ENCODE data around the gene ARID1A.
"Not testable (repeated sequence)": the region's sequence is repeated elsewhere in the genome, so short reads cannot be mapped to it uniquely, and the experiment has no call there.

ARID1A gene

DNA sequence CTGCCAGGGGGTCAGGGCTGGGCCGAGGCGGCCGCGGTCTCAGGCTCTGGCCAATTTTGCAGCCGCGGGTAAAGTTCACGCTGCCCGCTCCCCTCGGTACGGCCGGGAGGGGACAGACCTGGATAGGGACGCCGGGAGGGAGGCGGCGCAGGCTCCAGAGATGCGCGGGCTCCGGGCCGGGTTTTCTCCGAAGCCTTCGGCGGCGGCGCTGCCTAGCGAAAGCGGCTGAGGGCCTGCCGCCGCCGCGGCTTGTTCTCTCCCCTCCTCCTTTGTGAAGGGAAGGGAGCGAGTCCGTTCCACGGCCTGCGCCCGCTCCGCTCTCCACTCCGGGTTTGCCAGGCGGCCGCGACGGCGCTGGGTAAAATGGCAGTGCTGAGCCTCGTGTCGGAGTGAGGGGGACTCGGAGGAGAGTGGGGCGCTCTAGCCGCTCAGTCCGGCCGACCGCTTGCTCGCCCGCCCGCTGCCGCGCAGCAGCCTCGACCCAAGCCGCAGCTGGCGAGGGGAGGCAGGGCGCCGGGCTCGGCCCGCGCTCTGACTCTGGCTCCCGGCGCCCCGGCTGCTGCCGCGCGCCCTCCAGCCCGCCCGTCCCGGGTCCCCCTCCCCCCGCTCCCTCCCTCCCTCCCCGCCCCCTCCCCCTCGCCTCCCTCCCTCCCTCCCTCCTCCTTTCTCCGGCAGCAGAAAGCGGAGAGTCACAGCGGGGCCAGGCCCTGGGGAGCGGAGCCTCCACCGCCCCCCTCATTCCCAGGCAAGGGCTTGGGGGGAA is at the start of gene ARID1A:
Gene ARID1A (plus strand): TSS at position 660 of the 763 bp plus-strand sequence. CDS start 389 bp downstream, outside the sequence.
- DNase-seq, result peak; percentile 90

DNA sequence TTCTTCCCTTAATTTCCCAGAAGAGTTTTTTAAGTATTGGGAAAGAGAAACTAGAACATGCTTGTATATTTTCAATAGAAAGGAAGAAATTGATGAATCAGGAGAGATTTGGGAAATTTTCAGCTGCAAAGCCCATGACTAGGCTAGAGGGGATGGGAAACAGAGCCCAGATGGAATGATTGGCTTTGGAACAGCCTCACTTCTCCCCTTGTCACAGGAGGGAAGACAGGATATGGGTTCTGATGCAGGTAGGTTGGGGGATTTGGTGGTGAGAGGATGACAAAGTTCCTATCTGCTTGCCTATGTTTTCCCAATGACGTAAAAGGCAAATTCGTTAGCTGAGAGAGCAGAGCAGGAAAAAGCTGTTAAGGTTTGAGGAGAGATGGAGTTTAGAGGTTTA is 31.0 kb upstream of the ARID1A start:
- no peak for DNase-seq

DNA sequence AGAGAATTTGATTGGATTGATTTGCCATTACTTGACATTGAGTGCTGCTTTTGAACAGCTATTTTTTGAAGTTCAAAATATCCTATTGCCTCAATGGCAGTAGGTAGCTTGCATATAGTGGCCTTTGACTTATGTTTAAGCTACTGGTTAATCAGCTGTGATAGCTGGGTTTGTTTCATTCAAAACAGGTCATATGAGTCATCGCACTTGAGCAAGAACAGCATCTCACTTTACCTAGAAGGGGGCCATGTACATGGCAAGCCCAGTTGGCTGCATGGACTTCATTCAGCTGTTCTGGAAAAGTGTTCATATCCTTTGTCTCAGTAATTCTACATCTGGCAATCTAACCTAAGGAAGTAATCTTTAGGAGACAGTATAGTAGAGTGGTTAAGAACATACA is 29.0 kb upstream of the ARID1A start:
- no peak for DNase-seq

DNA sequence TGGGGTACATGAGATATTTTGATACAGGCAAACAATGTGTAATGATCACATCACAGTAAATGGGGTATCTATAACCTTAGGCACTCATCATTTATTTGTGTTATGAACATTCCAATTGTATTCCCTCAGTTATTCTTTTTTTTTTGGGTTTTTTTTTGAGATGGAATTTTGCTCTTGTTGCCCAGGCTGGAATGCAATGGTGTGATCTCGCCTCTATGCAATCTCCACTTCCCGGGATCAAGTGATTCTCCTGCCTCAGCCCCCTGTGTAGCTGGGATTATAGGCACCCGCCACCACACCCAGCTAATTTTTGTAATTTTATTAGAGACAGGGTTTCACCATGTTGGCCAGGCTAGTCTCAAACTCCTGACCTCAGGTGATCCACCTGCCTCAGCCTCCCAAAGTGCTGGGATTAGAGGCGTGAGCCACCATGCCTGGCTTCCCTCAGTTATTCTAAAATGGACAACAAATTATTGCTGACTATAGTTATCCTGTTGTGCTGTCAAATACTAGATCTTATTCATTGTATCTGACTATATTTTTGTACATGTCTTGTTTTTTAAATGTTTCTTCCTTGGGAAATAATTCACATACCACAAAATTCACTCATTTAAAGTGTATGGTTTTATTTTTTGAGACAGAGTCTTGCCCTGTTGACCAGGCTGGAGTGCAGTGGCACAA is 27.6 kb upstream of the ARID1A start:
- not testable (repeated sequence) for DNase-seq

DNA sequence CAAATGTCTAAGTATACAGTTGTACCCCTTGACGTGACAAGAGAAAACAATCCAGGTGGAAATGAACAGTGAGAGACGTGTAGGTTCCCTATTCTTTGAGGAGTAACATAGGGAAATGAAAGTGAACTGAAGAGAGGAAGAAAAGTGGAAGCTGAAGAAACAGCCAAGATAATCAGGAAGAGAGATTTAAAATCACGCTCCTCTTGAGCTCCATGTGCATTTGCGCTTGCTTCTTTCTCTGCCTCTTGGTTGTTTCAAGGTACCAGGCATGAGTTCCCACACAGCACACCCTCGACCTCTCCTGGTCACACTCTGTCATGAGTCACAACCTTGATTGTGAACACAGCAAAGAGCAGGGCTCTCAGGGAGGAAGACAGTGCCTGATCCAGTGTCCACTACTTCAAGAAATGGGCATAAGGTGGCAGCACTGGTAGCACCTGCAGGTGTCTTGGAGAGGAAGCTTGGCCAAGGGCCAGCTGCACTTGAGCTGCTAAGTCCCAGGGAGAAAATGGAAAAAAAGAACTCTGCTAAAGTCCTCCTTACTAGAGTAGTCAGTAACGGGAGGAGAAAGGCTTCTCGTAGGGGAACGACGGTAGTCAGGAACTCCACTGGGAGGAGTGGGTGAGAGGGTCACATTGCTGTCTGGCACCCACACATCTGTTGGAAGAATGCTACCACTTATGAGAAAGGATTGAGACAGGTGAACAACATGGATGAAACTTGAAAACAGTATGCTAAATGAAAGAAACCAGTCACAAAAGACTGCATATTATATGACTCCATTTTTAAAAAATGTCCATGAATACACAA is 18.3 kb upstream of the ARID1A start:
- peak; percentile 37 for DNase-seq

GRCh38 chr1:26684763-26685508 is 10.9 kb upstream of the ARID1A start:
- DNase-seq, result no peak

GRCh38 chr1:26686795-26687194 is 9.0 kb upstream of the ARID1A start:
- DNase-seq, result no peak

GRCh38 chr1:26689504-26689903 is 6.3 kb upstream of the ARID1A start:
- no peak for DNase-seq

DNA sequence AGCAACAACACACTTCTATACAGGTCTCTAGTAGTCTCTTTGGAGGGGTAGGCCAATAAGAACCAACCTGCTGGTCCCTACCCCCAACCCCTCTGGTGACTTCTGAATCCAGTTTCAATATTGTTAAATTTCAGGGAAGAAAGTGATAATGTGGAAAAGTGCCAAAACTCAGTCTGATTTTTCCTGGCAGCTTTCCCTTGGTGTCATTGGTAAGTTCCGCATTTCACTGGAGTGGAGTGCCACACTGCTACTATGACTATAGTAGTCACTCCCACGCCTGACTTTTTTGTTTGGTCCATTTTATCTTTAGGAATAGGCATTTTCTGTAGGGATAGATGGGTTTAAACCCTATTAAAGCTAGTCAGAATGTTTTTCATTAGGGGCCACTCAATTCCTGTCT is 5.7 kb upstream of the ARID1A start:
- no peak for DNase-seq

DNA sequence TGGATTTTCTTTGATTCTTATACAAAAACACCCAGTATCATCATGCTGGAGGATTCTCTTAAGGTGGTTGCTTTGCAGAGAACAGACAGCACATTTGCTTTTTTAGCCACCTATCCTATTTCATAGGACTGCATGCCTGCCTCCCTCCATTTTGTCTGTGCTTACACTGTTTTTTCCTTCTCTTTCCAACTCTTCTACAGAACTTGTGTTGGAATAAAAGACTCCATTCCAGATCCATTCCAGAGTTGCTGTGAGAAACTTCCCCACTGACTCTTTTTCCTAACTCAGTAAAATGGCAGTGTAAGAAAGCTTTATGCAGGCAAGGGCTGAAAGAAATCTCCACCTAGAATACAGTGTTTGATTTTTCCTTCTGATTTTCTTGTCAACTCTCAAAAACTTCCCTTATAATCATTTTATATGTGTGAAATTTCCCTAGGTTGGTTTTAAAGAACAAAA is 5.2 kb upstream of the ARID1A start:
- DNase-seq, result no peak

DNA sequence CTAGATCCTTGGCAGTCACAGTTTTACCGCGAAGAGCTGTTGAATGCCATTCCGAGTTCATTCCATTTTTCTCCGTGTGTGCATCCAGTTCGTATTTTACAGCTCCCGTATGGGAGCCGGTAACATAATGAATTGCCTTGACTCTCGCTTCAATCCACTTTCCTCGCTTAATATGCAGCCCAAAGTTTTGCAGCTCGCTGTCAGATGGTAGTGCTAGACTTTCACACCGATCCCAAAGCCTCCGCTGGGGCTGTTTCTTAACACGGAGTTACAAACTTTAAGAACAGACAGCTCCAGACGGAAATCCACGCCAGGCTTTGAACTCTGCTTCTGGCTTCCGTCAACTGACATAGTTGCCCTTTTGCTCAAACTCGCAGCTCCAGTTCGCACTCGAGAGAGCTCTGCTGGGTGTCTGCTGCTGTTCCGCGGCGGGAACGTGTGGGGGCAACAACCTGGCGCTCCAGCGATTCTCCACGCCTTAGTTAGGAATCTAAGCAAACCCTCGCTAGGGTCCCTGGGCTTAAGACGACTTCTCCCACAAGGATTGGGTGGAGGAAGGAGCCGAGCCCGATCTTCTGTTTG is 3.5 kb upstream of the ARID1A start:
- DNase-seq, result peak; percentile 68

- DNase-seq, result peak; percentile 96
Observed at GRCh38 chr1:26692793-26693490, 2.9 kb upstream of the ARID1A start.

GRCh38 chr1:26693599-26694572 is 1.9 kb upstream of the ARID1A start:
- no peak for DNase-seq

GRCh38 chr1:26694638-26695355 is 1.0 kb upstream of the ARID1A start:
- DNase-seq, result no peak

- DNase-seq, result no peak
Observed at GRCh38 chr1:26696119-26696653, 371 bp downstream of the ARID1A start.

DNA sequence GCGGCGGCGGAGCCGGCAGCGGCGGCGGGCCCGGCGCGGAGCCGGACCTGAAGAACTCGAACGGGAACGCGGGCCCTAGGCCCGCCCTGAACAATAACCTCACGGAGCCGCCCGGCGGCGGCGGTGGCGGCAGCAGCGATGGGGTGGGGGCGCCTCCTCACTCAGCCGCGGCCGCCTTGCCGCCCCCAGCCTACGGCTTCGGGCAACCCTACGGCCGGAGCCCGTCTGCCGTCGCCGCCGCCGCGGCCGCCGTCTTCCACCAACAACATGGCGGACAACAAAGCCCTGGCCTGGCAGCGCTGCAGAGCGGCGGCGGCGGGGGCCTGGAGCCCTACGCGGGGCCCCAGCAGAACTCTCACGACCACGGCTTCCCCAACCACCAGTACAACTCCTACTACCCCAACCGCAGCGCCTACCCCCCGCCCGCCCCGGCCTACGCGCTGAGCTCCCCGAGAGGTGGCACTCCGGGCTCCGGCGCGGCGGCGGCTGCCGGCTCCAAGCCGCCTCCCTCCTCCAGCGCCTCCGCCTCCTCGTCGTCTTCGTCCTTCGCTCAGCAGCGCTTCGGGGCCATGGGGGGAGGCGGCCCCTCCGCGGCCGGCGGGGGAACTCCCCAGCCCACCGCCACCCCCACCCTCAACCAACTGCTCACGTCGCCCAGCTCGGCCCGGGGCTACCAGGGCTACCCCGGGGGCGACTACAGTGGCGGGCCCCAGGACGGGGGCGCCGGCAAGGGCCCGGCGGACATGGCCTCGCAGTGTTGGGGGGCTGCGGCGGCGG is 1.0 kb downstream of the ARID1A start:
- DNase-seq, result no peak

GRCh38 chr1:26697431-26697977 is 1.7 kb downstream of the ARID1A start:
- DNase-seq, result no peak
